ENCODE data around the gene CCDC186. TPM values are rescaled to one million over a fixed set of nuclear protein-coding genes. Genes with fewer than 3 reads are reported as not detected.
A peak's percentile ranks its signal among the peaks of the same experiment; 100 is the strongest.

The CCDC186 gene
- total RNA-seq, 2 experiments from 2014 or later = 9.1 to 13.9 TPM

DNA sequence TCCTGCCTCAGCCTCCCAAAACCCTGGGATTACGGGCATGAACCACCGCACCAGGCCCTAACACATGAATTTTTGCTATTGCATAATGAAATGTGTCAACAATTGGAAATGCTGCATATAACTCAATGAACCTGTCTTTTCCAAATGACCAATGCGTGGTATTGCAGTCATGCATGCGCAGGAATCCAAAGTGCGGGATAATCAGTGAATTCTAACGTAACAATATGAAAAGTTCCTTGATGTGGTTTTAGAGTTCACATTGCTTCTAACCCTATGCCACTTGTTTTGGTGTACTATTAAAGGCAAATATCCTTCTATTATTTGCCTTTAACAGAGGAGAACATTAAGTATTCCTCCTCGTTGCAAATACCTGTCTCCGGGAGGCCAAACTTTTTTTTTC, 15.7 kb upstream of the CCDC186 start:
- no peak overlapping the region for H3K27ac Mint-ChIP-seq
- H3K9me3 Mint-ChIP-seq (ENCODE audit: low read depth) = no peaks in the 10 kb centered on the region
- no peaks in the 10 kb centered on the region for H3K4me1 Mint-ChIP-seq
- peaks cover 3% of the 10 kb centered on the region for H3K27me3 Mint-ChIP-seq
- no peak for ATAC-seq
- intact Hi-C loops (cut with DNase I, micrococcal nuclease) = no loop called here
- CTCF ChIA-PET = no interaction called here
- H3K4me3 Mint-ChIP-seq = no peak overlapping the region
- DNase-seq = no peak
- POLR2A ChIA-PET = no interaction called here
- H3K36me3 Mint-ChIP-seq (ENCODE audit: low read depth) = no peaks in the 10 kb centered on the region

DNA sequence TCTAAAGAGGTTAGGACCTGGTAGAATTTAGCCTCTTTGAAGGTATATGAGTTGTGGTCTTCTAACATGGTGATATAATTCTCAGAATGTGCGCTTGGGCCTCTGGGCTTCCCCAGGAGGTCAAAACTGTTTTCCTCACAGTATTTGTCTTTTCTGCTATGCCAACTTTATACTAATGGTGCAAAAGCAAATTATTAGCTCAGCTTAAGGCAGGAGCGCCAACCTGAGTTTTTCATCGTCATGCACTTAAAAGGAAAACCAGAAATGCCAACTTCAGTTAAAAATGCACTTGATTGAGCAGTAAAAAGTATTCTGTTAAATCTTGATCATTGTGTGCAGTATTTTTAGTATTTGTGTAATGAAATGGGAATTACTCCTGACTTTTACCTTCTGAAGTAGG, 14.9 kb upstream of the CCDC186 start:
- intact Hi-C loops (cut with DNase I, micrococcal nuclease) = no loop called here
- H3K4me3 Mint-ChIP-seq = no peak overlapping the region
- H3K9me3 Mint-ChIP-seq (ENCODE audit: low read depth) = no peaks in the 10 kb centered on the region
- H3K36me3 Mint-ChIP-seq (ENCODE audit: low read depth) = no peaks in the 10 kb centered on the region
- ChIA-PET POLR2A (no interaction called here), CTCF (no interaction called here)
- peaks cover 3% of the 10 kb centered on the region for H3K27me3 Mint-ChIP-seq
- DNase-seq = no peak
- no peaks in the 10 kb centered on the region for H3K4me1 Mint-ChIP-seq
- ATAC-seq = no peak
- no peak overlapping the region for H3K27ac Mint-ChIP-seq

DNA sequence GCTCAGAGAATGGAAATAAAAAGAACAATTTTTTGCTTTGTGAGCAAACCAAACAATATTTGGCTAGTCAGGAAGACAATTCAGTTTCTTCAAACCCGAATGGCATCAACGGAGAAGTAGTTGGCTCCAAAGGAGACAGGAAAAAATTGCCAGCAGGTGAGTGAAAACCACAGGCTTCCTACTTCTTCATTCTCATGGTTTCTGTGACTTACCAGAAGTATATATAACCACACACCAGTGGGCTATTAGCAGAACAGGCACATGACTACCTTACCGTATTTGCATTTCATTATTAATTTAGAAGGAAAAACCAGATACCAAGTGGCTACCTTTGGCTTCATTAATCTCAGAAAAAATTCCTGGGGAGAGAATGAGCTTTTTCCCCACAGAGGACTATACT, 14.0 kb upstream of the CCDC186 start:
- intact Hi-C loops (cut with DNase I, micrococcal nuclease) = no loop called here
- H3K9me3 Mint-ChIP-seq (ENCODE audit: low read depth) = no peaks in the 10 kb centered on the region
- peaks cover 3% of the 10 kb centered on the region for H3K27me3 Mint-ChIP-seq
- POLR2A ChIA-PET = no interaction called here
- no peak for DNase-seq
- CTCF ChIA-PET = interaction anchor here (0.6 kb wide), 1 partner anchor 14 kb away, joined by 3 read pairs; the partner anchor contains the start of gene CCDC186
- no peak overlapping the region for H3K27ac Mint-ChIP-seq
- H3K36me3 Mint-ChIP-seq (ENCODE audit: low read depth) = no peaks in the 10 kb centered on the region
- H3K4me1 Mint-ChIP-seq = no peaks in the 10 kb centered on the region
- no peak overlapping the region for H3K4me3 Mint-ChIP-seq
- no peak for ATAC-seq

DNA sequence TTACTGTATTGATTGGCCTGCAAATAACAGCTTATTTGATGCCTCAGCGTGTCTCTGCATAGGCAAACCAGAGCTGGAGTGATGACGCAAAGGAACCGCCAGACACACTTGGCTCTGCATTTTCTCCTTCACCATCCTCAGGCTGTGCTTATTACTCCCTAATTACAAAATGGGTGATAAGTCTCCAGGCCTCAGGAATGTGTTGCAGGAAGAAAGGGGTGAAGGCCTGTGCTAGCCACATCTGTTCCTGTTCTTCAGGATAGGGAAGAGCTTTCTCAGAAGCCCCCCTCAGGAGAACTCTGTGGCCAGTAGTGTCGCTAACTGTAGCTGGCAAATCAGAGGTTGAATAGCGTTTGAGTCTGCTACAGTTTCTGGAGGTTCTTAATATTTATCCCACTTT, 10.3 kb upstream of the CCDC186 start:
- no peak overlapping the region for H3K4me3 Mint-ChIP-seq
- no peaks in the 10 kb centered on the region for H3K4me1 Mint-ChIP-seq
- intact Hi-C loops (cut with DNase I, micrococcal nuclease) = no loop called here
- no peaks in the 10 kb centered on the region for H3K9me3 Mint-ChIP-seq (ENCODE audit: low read depth)
- DNase-seq (no peak), ATAC-seq (no peak)
- peaks cover 3% of the 10 kb centered on the region for H3K27me3 Mint-ChIP-seq
- CTCF ChIA-PET = no interaction called here
- POLR2A ChIA-PET = no interaction called here
- H3K27ac Mint-ChIP-seq = no peak overlapping the region
- H3K36me3 Mint-ChIP-seq (ENCODE audit: low read depth) = no peaks in the 10 kb centered on the region

DNA sequence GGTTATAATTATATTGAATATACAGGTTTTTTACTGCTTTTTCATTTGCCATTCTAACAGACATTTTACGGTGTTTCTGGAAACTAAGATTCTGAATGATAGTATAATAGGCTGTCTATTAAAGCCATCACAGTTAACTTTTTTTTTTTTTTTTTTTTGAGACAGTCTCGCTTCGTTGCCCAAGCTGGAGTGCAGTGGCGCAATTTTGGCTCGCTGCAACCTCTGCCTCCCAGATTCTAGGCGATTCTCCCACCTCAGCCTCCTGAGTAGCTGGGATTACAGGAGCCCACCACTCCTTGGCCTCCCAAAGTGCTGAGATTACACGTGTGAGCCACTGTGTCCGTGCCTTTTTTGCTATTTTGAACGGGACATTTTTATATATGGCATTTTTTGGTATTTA, 9.6 kb upstream of the CCDC186 start:
- CTCF ChIA-PET = no interaction called here
- ATAC-seq (no peak), DNase-seq (no peak)
- no peaks in the 10 kb centered on the region for H3K36me3 Mint-ChIP-seq (ENCODE audit: low read depth)
- no peak overlapping the region for H3K27ac Mint-ChIP-seq
- POLR2A ChIA-PET = no interaction called here
- no peak overlapping the region for H3K4me3 Mint-ChIP-seq
- H3K4me1 Mint-ChIP-seq = no peaks in the 10 kb centered on the region
- H3K9me3 Mint-ChIP-seq (ENCODE audit: low read depth) = no peaks in the 10 kb centered on the region
- peaks cover 3% of the 10 kb centered on the region for H3K27me3 Mint-ChIP-seq
- intact Hi-C loops (cut with DNase I, micrococcal nuclease) = no loop called here

DNA sequence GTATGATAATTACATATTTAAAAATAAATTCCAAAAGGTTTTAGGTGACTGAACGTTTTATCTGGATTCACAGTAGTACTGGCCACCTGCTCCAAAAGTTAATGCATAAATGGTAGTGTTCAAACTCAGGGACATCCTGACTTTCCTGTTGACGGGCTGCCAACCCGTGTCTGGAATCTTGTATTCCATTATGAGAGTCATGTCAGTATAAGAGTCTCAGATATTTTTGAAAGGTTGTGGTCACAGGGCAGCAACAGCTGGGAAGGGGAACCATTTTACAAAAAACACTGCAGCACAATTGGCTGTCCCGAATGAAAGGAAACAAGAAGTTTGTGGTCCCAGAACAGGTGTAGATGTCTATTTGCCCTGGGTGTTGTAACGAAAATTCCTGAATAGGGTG, 8.0 kb upstream of the CCDC186 start:
- H3K9me3 Mint-ChIP-seq (ENCODE audit: low read depth) = no peaks in the 10 kb centered on the region
- intact Hi-C loops (cut with DNase I, micrococcal nuclease) = no loop called here
- peaks cover under 1% of the 10 kb centered on the region for H3K27me3 Mint-ChIP-seq
- ChIA-PET CTCF (no interaction called here), POLR2A (no interaction called here)
- no peaks in the 10 kb centered on the region for H3K36me3 Mint-ChIP-seq (ENCODE audit: low read depth)
- DNase-seq (no peak), ATAC-seq (no peak)
- H3K4me3 Mint-ChIP-seq = no peak overlapping the region
- H3K4me1 Mint-ChIP-seq = no peaks in the 10 kb centered on the region
- no peak overlapping the region for H3K27ac Mint-ChIP-seq

DNA sequence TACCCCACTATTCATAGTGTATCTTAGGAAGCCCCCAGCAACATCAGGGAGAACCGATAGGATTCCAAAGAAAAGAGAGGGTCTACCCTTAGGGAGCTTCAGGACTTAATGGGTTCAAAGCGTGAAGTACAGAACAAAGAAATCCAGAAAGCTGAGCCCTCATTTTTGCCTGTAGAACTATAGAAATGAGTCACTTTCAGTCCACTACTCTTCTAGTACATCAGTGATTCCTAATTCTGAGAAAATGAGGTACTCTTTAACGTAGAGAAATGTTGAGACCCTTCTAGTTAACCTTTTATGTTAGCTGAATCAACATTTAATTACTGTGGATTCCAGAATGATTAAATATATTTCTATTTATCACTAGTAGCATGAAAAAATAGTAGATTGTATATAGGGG, 6.9 kb upstream of the CCDC186 start:
- no peaks in the 10 kb centered on the region for H3K27me3 Mint-ChIP-seq
- no peak overlapping the region for H3K27ac Mint-ChIP-seq
- intact Hi-C loops (cut with DNase I, micrococcal nuclease) = no loop called here
- H3K4me1 Mint-ChIP-seq = peaks cover 2% of the 10 kb centered on the region
- no peak for DNase-seq
- peak; percentile 51 for ATAC-seq
- ChIA-PET POLR2A (no interaction called here), CTCF (no interaction called here)
- no peak overlapping the region for H3K4me3 Mint-ChIP-seq
- H3K36me3 Mint-ChIP-seq (ENCODE audit: low read depth) = no peaks in the 10 kb centered on the region
- H3K9me3 Mint-ChIP-seq (ENCODE audit: low read depth) = no peaks in the 10 kb centered on the region

DNA sequence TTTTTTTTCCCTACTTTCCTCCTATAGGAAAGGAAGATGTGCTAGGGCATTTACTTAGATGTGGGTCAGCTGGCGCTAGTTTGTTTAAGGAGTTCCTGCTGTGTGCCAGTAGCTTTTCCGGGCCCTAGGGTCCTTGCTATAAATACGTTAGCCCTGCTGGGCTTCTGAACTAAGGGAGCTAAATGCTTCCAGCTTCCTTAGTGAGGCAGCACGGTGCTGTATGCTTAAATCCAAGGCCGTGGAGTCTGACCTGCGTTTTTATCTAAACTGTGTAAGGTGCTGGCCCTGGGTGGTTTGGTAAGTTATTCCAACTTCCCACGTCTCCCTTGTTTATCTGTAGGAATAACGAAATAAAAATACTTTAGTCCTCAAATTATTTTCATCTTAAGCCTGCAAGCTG, 5.7 kb upstream of the CCDC186 start:
- Mint-ChIP-seq H3K27me3 (no peaks in the 10 kb centered on the region), H3K4me3 (no peak overlapping the region), H3K9me3 (ENCODE audit: low read depth) (no peaks in the 10 kb centered on the region), H3K27ac (no peak overlapping the region), H3K4me1 (peaks cover 9% of the 10 kb centered on the region), H3K36me3 (ENCODE audit: low read depth) (no peaks in the 10 kb centered on the region)
- ChIA-PET POLR2A (no interaction called here), CTCF (no interaction called here)
- intact Hi-C loops (cut with DNase I, micrococcal nuclease) = no loop called here
- ATAC-seq (no peak), DNase-seq (no peak)

DNA sequence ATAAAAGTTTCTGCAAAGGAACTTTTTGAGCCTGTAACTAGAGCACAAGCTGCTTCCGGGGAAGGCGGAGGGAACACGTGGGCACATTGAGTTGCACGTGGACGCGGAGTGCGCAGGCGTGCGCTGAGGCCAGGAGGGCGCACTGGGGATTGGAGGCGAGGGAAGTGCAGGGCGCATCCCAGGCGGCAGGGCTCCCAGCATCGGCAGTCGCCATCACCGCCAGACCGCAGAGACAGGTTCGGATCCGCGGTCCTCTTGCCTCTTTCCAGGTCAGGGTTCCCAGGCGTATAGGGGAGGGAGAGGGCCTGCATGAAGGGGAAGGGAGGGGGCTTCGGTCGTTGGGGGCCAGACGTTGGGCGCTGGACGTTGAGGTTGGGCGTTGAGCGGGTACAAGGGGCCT, 5.1 kb upstream of the CCDC186 start, which contains the start of gene TDRD1:
Gene TDRD1, plus strand, starts transcription at position 206 of the 400 bp plus-strand sequence. CDS start 8,479 bp downstream, outside the sequence.
- peaks cover 11% of the 10 kb centered on the region for H3K4me1 Mint-ChIP-seq
- DNase-seq = no peak
- intact Hi-C loops (cut with DNase I, micrococcal nuclease) = no loop called here
- no peak for ATAC-seq
- H3K36me3 Mint-ChIP-seq (ENCODE audit: low read depth) = no peaks in the 10 kb centered on the region
- POLR2A ChIA-PET = no interaction called here
- no peak within 1 kb of the TSS for H3K4me3 Mint-ChIP-seq
- H3K9me3 Mint-ChIP-seq (ENCODE audit: low read depth) = no peaks in the 10 kb centered on the region
- CTCF ChIA-PET = no interaction called here
- H3K27ac Mint-ChIP-seq = no peak within 1 kb of the TSS
- H3K27me3 Mint-ChIP-seq = no peaks in the 10 kb centered on the region

DNA sequence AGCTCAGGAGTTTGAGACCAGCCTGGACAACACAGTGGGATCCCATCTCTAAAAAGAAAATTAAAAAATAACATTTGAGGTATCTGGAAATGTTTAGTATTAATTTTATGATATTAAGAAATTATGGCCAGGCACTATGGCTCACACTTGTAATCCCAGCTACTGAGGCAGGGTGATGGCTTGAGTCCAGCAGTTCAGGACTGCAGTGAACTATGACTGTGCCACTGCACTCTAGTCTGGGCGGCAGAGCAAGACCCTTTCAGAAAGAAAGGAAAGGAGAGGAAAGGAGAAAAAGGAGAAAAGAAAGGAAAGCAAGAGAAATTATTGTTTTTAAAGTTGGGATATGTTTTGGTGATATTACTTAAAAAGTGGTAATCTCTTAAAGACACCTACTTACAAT, 2.5 kb upstream of the CCDC186 start:
- ATAC-seq (no peak), DNase-seq (no peak)
- ChIA-PET CTCF (no interaction called here), POLR2A (no interaction called here)
- Mint-ChIP-seq H3K4me3 (no peak overlapping the region), H3K27ac (no peak overlapping the region), H3K36me3 (ENCODE audit: low read depth) (no peaks in the 10 kb centered on the region), H3K27me3 (no peaks in the 10 kb centered on the region), H3K4me1 (peaks cover 27% of the 10 kb centered on the region), H3K9me3 (ENCODE audit: low read depth) (no peaks in the 10 kb centered on the region)
- intact Hi-C loops (cut with DNase I, micrococcal nuclease) = no loop called here

DNA sequence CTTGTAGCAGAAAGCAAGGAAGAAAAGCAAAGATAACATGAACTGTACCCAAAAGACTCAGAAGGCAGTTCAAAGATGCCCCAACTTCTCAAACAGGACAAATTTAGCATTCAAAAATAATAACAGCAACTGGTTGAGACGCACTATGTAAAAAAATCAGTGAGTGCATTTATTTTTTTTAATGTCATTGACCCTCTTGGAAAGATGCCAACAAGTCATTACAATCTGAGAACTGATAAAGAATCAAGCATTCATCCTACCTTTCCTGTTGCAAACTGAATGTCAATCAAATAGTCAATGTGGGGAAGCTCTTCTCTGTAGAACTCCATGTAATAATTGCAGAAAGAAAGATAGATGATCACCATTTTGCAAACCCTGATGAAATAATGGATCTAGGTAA, 1.7 kb upstream of the CCDC186 start:
- H3K9me3 Mint-ChIP-seq (ENCODE audit: low read depth) = no peaks in the 10 kb centered on the region
- ChIA-PET CTCF (no interaction called here), POLR2A (no interaction called here)
- intact Hi-C loops (cut with DNase I, micrococcal nuclease) = loop anchor here in 1 of 2 experiments (2.0 kb wide), 3 partner anchors 321 to 763 kb away; partner anchors contain the start of genes DCLRE1A, NHLRC2 and TRUB1
- no peaks in the 10 kb centered on the region for H3K27me3 Mint-ChIP-seq
- H3K27ac Mint-ChIP-seq = no peak overlapping the region
- no peaks in the 10 kb centered on the region for H3K36me3 Mint-ChIP-seq (ENCODE audit: low read depth)
- ATAC-seq (no peak), DNase-seq (no peak)
- peaks cover 30% of the 10 kb centered on the region for H3K4me1 Mint-ChIP-seq
- no peak overlapping the region for H3K4me3 Mint-ChIP-seq

DNA sequence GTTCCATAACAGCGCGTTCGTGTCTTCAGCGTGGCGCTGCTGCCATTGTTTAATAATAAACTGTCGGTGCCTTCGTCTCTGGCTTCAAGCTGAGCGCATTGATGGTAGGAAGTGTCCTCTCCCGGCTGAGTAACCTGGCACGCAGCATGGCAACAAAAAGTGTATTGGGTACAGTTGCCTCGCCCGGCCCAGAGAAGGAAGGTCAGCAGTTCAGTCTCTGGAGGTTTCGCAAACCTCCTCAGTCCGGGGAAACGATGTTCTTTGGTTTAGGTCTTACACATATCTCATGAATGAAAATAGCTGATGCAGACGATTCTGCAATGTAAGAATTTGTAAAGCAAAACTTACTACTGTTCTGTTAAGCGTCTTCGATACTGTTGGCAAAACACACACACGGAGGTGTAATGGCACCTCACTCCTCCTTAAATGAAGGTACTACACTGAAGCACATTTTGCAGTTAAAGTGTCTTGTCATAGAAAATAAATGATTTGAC, 739 bp upstream of the CCDC186 start:
- POLR2A ChIA-PET = interaction anchor here (1.5 kb wide), 1 partner anchor 495 kb away, joined by 3 read pairs; the partner anchor contains the start of gene CASP7
- H3K4me1 Mint-ChIP-seq = peaks cover 32% of the 10 kb centered on the region
- no peaks in the 10 kb centered on the region for H3K9me3 Mint-ChIP-seq (ENCODE audit: low read depth)
- CTCF ChIA-PET = interaction anchor here (0.8 to 1.2 kb wide), 2 partner anchors 13 to 129 kb away, joined by 3 read pairs; no protein-coding TSS in a partner anchor
- intact Hi-C loops (cut with DNase I, micrococcal nuclease) = loop anchor here (1.0 to 5.0 kb wide), 11 partner anchors 320 to 764 kb away; partner anchors contain the start of genes DCLRE1A (in 2 of the 2), NHLRC2 (in 2 of the 2), TRUB1 (in 2 of the 2) and CASP7 (in 1 of the 2)
- peak overlapping the region; percentile 100 for H3K4me3 Mint-ChIP-seq
- no peaks in the 10 kb centered on the region for H3K27me3 Mint-ChIP-seq
- peak overlapping the region; percentile 93 for H3K27ac Mint-ChIP-seq
- peaks cover 1% of the 10 kb centered on the region for H3K36me3 Mint-ChIP-seq (ENCODE audit: low read depth)
- ATAC-seq (peak; percentile 7), DNase-seq (no peak)

All from activated CD4-positive, alpha-beta T cell treated with anti-CD3 and anti-CD28 coated beads for 36 hours (primary cell).